ENCODE results near the gene P2RX5. TPM values are rescaled to one million over a fixed set of nuclear protein-coding genes. Genes with fewer than 3 reads are reported as not detected.

The P2RX5 gene
- total RNA-seq: 8.4 TPM
- not detected for polyA plus RNA-seq (ENCODE audit: insufficient read depth, low read depth, low replicate concordance)
- long read RNA-seq, donor 1: 0 reads
- long read RNA-seq, donor 2, partial matches to known transcripts: 0 of 1 reads
- long read RNA-seq, donor 2, other reads (novel, unspliced or antisense): 0 of 1 reads
- long read RNA-seq, donor 3: 0 reads
- long read RNA-seq, donor 4: 0 reads
- long read RNA-seq, donor 5: 0 reads
- long read RNA-seq, donor 6: 0 reads
- long read RNA-seq, donor 7, partial matches to known transcripts: 0 of 5 reads
- long read RNA-seq, donor 7, other reads (novel, unspliced or antisense): 3 of 5 reads
- long read RNA-seq, donor 8: 0 reads
- long read RNA-seq, donor 9: 0 reads
- long read RNA-seq, donor 10: 0 reads

DNA sequence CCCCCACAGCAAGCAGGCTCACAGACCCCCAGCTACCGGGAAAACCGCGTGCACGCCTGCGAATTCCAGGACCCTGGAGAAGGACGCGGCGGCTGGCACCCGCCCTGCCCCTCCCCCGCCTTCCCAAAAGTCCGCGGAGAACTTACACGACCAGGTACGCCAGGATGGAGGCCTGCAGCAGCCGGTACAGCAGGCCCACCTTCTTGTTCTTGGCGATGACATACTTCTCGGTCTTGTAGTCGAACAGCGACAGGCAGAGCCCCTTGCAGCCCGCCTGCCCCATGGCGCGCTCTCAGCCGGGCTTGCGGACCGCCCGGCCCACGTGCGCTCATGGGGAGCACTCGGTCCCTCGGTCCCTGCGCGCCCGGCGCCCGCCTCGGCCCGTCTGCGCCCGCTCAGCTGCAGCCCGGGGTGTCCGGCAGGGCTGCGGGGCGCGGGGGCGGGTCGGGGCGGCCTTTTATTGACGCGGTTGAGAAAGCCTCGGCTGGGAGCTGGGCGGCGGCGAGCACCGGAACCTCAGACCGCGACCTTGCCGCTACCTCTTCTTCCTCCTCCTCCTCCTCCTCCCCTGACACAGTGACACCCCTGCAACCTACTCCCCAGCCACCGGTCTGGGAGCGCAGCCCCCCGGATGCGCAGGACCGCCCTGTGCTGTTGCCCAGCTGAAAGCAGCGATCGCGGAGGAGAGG lies at the start of gene P2RX5:
Gene P2RX5 (minus strand): TSS at position 433 of the 689 bp plus-strand sequence. CDS start 150 bp downstream, at position 283.
- Histone ChIP-seq H3K27me3 (ENCODE audit: control insufficient read depth, insufficient read depth, low read length) (no peaks in the 10 kb centered on the region), H3K36me3 (ENCODE audit: control insufficient read depth in 2 of 3, insufficient read depth in 3 of 3, low read length in 3 of 3) (no peaks in the 10 kb centered on the region), H3K4me3 (ENCODE audit: low read length in 3 of 3) (peak within 1 kb of the TSS in 2 of 3 donors; percentile 36 to 41), H3K9me3 (ENCODE audit: control insufficient read depth in 2 of 3, insufficient read depth in 1 of 3, low read length in 3 of 3) (peaks cover 0 to 3% (median 0%) of the 10 kb centered on the region in 3 donors), H3K27ac (ENCODE audit: low read depth in 2 of 2, low read length in 2 of 2) (no peak within 1 kb of the TSS), H3K4me1 (ENCODE audit: control insufficient read depth in 2 of 3, insufficient read depth in 2 of 3, low read depth in 1 of 3, low read length in 3 of 3) (peaks cover 0 to 3% (median 0%) of the 10 kb centered on the region in 3 donors), H3K9ac (ENCODE audit: low read length in 3 of 3) (no peak within 1 kb of the TSS)
- no peak for TF ChIP-seq CTCF (IDR thresholded peaks at IDR 0.05; ENCODE audit: borderline replicate concordance, extremely low read depth, insufficient read depth)
- DNase-seq (peak in 4 of 5 donors; percentile 57 to 69 (median 62)), FAIRE-seq (no peak)
- intact Hi-C loops (cut with DNase I): no loop called here

DNA sequence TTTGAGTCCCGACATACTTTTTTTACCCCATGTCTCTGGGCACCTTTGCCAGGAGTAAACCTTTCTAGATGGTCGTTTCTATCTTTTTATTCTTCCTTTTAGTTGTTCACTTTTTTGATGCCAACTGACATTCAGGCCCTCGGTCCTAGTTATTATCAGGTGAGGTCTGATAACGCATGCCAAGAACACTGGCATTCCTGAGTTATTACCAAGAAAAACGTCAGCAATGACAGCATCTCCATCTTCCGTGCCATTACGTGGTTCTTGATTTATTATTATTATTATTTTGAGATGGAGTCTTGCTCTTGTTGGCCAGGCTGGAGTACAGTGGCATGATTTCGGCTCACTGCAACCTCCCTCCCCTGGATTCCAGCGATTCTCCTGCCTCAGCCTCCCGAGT lies 49.1 kb upstream of the P2RX5 start:
- H3K27me3 ChIP-seq (ENCODE audit: control insufficient read depth, insufficient read depth, low read length): no peaks in the 10 kb centered on the region
- no peaks in the 10 kb centered on the region for H3K4me1 ChIP-seq (ENCODE audit: control insufficient read depth in 2 of 3, insufficient read depth in 2 of 3, low read depth in 1 of 3, low read length in 3 of 3)
- intact Hi-C loops (cut with DNase I): no loop called here
- FAIRE-seq (no peak), DNase-seq (no peak)
- no peak overlapping the region for H3K9ac ChIP-seq (ENCODE audit: low read length in 3 of 3)
- no peaks in the 10 kb centered on the region for H3K9me3 ChIP-seq (ENCODE audit: control insufficient read depth in 2 of 3, insufficient read depth in 1 of 3, low read length in 3 of 3)
- no peak for TF ChIP-seq CTCF (IDR thresholded peaks at IDR 0.05; ENCODE audit: borderline replicate concordance, extremely low read depth, insufficient read depth)
- H3K27ac ChIP-seq (ENCODE audit: low read depth in 2 of 2, low read length in 2 of 2): no peak overlapping the region
- no peak overlapping the region for H3K4me3 ChIP-seq (ENCODE audit: low read length in 3 of 3)
- no peaks in the 10 kb centered on the region for H3K36me3 ChIP-seq (ENCODE audit: control insufficient read depth in 2 of 3, insufficient read depth in 3 of 3, low read length in 3 of 3)

DNA sequence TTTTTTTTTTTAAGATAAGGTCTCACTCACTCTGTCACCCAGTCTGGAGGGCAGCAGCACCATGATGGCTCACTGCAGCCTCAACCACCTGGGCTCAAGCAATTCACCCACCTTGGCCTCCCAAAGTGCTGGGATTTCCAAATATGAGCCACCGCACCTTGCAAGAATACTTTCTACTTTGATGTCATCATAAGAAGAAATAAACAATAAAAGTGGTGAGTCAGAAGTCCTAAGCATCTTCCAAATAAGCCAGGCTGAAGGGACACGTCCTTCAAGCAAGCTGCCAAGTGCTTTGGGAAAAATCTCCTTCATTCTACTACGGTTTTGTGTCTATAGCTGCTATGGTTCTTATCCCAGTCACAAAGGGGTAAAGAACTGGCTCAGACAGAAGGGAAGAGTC lies 48.1 kb upstream of the P2RX5 start:
- intact Hi-C loops (cut with DNase I): no loop called here
- FAIRE-seq: no peak

More for the DNA sequence above, 48.1 kb upstream of the P2RX5 start:
- H3K27me3 ChIP-seq (ENCODE audit: control insufficient read depth, insufficient read depth, low read length): no peaks in the 10 kb centered on the region
- no peaks in the 10 kb centered on the region for H3K9me3 ChIP-seq (ENCODE audit: control insufficient read depth in 2 of 3, insufficient read depth in 1 of 3, low read length in 3 of 3)
- TF ChIP-seq CTCF (IDR thresholded peaks at IDR 0.05; ENCODE audit: borderline replicate concordance, extremely low read depth, insufficient read depth): no peak
- H3K36me3 ChIP-seq (ENCODE audit: control insufficient read depth in 2 of 3, insufficient read depth in 3 of 3, low read length in 3 of 3): no peaks in the 10 kb centered on the region
- H3K4me3 ChIP-seq (ENCODE audit: low read length in 3 of 3): no peak overlapping the region
- no peak for DNase-seq
- H3K27ac ChIP-seq (ENCODE audit: low read depth in 2 of 2, low read length in 2 of 2): no peak overlapping the region
- no peak overlapping the region for H3K9ac ChIP-seq (ENCODE audit: low read length in 3 of 3)
- peaks cover 0 to under 1% (median under 1%) of the 10 kb centered on the region in 3 donors for H3K4me1 ChIP-seq (ENCODE audit: control insufficient read depth in 2 of 3, insufficient read depth in 2 of 3, low read depth in 1 of 3, low read length in 3 of 3)

Measured in kidney (tissue), 22 donors.